Omental fat pad (tissue), 4 donors: ENCODE results near the gene RBMS3. TPM values are rescaled to one million over a fixed set of nuclear protein-coding genes. Genes with fewer than 3 reads are reported as not detected.

Source experiments
- ATAC-seq: fragments of 150-250 bp; one replicate; pipeline ENCODE4 v1.9.1; 2016; ENCODE audit warnings: mild to moderate bottlenecking, moderate library complexity; ENCODE audit not compliant: low FRiP score
- DNase-seq: peaks from one replicate; pipeline ENCODE4 v3.0.0-alpha.2; 2019; ENCODE audit warnings: low spot score
- total RNA-seq, 4 donors: library from RNA; depleted of rRNA; stranded (reverse); fragments of >200 nt; gene quantifications; one replicate each; pipeline ENCODE4 v1.1.0, GENCODE V29; 2016
- TF ChIP-seq, protein P1 (sequence below), 3 donors: fragments of 450-650 bp; IDR thresholded peaks; one replicate each; pipeline ENCODE4 v1.5.1; 2016 to 2017; ENCODE audit warnings: antibody characterized with exemption in 3 of 3, mild to moderate bottlenecking in 3 of 3, moderate library complexity in 2 of 3

The RBMS3 gene
- total RNA-seq, 4 donors from 2014 or later, result 61.5 to 185 (median 120) TPM

DNA sequence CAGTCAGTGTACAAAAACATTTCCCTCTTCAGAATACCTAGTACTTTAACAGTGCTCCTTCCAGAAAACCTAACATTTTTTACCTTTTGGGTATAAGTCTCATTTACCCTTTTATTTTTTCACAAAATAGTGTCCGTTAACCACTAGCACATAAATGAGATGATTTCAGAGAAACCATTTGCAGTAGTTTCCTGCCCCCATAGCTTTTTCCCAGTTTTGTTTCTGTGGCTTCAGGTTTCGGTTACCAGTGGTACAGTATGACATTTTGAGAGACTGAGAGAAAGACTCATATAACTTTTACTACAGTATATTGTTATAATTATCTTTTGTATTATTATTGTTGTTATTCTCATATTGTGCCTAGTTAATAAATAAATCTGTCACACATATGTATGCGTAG lies 6.2 kb upstream of the RBMS3 start:
- TF ChIP-seq, protein P1, sequence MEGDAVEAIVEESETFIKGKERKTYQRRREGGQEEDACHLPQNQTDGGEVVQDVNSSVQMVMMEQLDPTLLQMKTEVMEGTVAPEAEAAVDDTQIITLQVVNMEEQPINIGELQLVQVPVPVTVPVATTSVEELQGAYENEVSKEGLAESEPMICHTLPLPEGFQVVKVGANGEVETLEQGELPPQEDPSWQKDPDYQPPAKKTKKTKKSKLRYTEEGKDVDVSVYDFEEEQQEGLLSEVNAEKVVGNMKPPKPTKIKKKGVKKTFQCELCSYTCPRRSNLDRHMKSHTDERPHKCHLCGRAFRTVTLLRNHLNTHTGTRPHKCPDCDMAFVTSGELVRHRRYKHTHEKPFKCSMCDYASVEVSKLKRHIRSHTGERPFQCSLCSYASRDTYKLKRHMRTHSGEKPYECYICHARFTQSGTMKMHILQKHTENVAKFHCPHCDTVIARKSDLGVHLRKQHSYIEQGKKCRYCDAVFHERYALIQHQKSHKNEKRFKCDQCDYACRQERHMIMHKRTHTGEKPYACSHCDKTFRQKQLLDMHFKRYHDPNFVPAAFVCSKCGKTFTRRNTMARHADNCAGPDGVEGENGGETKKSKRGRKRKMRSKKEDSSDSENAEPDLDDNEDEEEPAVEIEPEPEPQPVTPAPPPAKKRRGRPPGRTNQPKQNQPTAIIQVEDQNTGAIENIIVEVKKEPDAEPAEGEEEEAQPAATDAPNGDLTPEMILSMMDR (IDR thresholded peaks at IDR 0.05), result no peak
- no peak for DNase-seq
- no peak for ATAC-seq

DNA sequence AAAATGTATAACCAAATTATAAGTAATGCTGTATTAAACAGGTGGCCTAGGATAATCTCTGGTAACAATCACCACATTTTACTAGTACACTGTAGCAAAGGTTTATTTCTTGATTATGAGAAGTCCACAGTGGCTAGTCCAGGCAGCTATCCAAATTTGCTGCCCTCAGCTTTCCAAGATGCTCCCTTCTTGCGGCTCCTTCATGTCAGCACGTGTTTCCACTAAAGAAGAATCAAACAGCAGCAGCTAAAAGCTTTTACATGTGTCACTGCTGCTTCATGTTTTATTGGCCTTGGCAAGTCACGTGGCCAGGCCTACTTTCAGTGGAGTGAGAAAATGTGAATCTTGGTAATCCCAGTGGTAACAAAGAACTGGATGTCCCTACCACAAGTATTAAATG lies 5.6 kb upstream of the RBMS3 start:
- TF ChIP-seq, protein P1 (IDR thresholded peaks at IDR 0.05), result no peak
- ATAC-seq, result no peak
- no peak for DNase-seq

DNA sequence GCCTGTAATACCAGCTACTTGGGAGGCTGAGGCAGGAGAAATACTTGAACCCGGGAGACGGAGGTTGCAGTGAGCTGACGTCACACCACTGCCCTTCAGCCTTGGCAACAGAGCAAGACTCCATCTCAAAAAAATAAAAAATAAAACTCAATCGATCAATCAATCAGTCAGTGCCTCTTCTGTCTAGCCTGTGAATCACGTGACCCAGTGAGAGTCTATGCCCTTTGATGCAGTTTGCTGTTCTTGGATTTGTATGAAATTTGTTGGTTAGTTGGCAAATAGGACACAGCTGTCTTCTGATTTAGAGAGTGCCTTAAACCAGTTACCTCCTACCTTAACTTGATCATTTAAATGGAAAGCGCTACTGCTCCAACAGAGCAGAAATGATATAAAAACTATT lies 3.6 kb upstream of the RBMS3 start:
- DNase-seq (no peak), ATAC-seq (no peak)
- TF ChIP-seq, protein P1 (IDR thresholded peaks at IDR 0.05), result no peak

DNA sequence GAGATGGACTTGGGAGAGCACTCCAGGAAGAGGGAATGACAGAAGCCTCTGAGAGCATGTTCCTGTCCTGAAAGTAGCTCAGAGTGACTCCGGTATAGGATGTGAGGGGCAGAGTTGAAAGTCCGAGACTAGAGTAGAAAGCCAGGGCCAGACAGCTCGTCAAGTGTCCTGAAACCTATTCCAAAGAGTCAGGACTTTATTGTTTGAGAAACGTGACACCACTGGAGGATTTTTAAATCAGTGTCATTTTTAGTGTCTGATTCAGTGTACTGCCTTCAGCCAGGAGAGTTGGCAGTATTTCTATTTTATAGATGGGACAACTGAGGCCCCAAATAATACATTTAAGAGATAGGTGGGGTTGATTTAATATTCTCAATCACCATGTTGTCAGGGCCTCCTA lies 1.6 kb upstream of the RBMS3 start:
- no peak for ATAC-seq
- DNase-seq, result no peak
- TF ChIP-seq, protein P1 (IDR thresholded peaks at IDR 0.05), result no peak

DNA sequence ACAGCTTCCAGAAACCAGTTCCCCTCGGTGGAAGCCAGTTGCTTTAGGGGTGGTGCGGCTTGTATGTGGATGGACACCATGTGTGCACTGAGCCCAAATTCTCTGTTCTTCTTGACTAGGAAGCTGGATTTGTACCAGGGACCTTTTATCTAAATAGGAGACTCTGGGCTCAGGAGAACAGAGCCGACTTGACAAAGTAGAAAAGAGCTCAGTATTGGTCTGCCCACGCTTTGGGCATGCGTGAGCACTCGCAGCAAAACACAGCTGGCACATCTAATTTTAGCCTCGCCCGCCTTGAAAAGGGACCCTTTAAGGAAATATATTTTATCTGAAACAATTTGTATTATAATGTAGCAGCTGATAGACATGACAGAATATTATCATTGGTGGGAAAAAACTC lies 1.1 kb upstream of the RBMS3 start:
- DNase-seq, result no peak
- TF ChIP-seq, protein P1 (IDR thresholded peaks at IDR 0.05), result no peak
- no peak for ATAC-seq

DNA sequence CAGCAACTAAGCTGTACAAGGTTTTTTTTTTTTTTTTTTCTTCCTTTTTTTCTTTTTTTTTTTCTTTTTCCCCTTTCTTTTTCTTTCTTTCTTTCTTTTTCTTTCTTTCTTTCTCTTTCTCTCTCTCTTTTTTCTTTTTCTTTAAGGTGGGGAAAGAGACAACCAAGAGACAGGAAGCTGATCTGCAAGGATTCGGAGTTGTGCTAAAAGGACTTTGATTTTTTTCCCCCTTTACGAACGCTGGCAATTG lies 148 bp downstream of the RBMS3 start:
- ATAC-seq, result no peak
- TF ChIP-seq, protein P1 (IDR thresholded peaks at IDR 0.05), result no peak
- no peak for DNase-seq

DNA sequence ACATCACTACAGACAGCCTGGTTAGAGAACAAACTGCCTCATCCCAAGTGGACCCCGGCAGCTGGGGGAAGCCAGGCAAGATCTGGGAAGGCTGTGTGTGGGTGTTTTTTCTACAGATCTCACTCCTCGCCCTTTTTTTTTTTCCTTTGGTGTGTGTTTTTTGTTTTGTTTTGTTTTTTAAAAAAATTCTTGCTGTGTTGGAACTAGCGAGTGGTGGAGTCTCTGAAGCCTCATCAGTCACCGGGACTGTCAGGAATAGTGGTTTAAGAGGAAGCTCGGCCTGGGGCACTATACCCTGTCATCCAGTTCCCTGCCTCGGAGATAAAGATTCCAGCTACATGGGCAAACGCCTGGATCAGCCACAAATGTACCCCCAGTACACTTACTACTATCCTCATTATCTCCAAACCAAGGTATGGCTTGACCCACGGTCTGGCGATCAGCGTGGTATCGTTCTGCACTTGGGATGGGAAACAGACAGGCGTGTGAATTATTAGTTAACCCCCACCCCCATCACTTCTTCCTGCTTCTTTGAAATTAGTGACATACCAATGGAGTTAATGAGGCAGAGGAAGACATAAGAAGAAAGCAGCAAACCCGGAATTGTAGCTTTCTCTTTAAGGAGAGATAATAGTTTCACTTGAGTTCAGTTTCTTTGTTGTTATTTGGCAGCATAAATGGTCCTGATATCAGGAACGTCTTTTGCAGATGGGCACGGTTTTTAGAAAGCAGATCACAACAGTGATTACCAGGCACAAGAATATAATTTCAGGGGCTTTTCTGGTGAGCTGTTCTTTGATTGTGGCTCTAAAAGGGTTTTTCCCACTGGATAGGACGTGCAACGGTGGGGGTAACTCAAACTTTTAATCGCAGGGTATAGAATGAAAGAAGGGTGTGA lies 722 bp downstream of the RBMS3 start:
- no peak for DNase-seq
- TF ChIP-seq, protein P1 (IDR thresholded peaks at IDR 0.05), result no peak
- ATAC-seq, result peak; percentile 30
